Medulla oblongata (tissue), 1 donor: ENCODE data around the gene CD40.

ENCODE experiments used
- DNase-seq: peaks from one replicate; pipeline ENCODE4 v3.0.0-alpha.2; 2015; ENCODE audit errors: extremely low spot score

The CD40 gene

DNA sequence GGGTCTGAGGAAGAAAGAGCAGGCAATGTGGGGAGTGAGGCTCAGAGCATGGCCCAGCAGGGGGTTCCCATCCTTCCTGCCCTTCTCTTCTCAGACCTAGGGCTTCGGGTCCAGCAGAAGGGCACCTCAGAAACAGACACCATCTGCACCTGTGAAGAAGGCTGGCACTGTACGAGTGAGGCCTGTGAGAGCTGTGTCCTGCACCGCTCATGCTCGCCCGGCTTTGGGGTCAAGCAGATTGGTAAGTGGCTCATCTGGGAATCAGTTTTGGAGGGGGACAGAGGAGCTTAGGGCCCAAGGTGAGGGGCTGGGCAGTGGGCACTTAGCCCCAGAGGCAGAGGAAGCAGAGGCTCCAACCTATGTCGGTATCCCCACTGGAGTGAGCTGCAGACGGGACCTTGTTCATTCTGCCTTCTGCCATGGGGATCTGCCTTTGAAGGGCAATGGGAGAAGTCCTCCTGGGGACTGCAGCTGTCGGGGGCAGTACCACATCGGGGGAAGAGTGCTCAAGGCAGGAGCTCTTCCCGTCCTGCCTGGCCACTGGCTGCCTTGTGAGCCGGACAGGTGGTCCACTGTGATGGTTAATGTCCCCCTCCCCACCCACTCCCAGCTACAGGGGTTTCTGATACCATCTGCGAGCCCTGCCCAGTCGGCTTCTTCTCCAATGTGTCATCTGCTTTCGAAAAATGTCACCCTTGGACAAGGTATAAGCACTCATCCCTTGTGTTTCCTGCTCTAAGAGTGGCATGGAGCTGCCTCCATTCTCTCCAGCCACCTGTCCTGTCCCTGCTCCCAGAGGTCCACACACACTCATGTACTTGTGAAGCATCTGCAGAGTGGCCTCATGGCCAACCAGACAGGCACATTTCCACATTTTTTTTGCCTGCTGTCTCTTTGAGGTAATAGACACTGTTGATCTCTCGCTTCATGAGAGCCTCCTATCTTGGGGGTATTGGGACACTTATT is 4.7 kb downstream of the CD40 start:
- no peak for DNase-seq

DNA sequence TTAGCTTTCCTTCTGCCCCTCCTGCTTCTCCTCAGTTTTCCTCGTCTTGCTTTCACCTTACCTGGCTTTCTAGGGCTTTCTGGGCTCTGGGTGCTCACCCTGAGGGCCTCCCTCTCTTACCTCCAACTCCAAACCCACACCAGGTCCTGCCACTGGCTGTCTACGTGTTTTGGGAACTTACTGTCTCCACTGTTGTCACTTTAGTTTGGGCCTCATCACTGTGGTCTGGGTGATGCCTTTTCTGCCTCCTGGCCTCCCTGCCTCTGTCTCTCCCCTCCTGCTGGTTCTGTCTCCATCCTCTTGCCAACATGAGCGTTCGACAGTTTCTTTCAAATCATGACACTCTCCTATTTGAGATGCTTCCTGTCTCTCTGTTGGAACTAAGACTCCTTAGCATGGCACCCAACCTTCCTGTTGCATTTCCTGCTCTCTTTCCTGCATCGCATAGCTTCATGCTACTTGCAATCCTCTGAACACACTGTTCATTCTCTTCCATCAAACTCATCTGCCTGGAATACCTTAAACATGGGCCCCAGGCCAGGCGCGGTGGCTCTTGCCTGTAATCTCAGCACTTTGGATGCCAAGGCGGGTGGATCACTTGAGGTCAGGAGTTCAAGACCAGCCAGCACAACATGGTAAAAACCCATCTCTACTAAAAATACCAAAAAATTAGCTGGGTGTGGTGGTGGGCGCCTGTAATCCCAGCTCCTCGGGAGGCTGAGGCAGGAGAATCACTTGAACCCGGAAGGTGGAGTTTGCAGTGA is 5.5 kb downstream of the CD40 start:
- no peak for DNase-seq

DNA sequence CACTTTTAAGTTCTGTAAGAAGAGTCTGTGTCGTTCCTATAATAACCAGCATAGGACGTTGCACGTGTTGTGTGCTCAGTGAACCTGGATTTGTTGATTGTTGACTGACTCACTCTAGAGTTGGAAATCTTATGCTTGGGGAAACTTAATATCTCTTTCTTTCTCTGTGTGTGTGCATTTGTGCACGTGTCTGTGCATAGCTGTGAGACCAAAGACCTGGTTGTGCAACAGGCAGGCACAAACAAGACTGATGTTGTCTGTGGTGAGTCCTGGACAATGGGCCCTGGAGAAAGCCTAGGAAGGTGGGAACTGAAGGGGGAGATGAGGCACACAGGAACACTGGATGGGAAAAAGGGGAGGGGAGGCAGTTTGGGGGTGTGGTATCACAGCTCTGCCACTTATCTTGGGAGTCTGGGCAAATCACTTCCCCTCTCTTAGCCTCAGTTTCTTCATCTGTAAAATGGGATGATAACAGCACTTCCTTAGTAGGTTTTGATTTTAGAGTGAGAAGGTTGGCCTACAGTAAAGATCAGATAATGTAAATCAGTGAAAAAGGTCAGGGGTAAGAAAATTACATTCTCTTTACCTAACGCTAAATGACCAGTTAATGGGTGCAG is 8.4 kb downstream of the CD40 start:
- DNase-seq: no peak

DNA sequence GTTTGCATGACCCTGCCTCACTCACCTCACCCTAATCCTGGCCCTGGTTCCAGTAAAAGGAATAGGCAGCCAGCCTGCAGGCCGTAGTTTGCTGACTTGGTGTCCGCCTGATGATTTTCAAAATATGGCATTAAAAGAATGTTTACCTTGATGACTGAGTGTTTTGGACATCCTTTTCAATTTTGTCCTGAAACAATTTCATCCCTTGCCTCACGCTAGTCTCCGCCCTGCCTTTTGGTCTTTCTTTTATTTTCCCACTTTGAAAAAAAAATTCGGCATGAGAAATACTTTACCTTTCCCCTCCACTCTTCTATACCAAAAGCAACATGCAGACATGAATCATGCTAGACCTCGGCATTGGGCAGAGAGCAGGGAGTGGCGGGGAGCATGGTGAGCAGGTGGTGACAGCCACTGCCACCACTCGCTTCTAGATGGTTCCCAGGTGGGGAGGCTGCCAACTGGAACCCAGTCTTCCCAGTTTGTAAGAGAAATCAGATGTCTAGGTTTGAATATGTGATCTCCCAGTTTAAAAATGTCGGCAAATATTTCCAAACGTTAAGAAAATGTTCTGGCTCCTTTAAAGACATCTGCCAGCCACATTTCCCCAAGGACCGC is 9.4 kb downstream of the CD40 start:
- DNase-seq: no peak

DNA sequence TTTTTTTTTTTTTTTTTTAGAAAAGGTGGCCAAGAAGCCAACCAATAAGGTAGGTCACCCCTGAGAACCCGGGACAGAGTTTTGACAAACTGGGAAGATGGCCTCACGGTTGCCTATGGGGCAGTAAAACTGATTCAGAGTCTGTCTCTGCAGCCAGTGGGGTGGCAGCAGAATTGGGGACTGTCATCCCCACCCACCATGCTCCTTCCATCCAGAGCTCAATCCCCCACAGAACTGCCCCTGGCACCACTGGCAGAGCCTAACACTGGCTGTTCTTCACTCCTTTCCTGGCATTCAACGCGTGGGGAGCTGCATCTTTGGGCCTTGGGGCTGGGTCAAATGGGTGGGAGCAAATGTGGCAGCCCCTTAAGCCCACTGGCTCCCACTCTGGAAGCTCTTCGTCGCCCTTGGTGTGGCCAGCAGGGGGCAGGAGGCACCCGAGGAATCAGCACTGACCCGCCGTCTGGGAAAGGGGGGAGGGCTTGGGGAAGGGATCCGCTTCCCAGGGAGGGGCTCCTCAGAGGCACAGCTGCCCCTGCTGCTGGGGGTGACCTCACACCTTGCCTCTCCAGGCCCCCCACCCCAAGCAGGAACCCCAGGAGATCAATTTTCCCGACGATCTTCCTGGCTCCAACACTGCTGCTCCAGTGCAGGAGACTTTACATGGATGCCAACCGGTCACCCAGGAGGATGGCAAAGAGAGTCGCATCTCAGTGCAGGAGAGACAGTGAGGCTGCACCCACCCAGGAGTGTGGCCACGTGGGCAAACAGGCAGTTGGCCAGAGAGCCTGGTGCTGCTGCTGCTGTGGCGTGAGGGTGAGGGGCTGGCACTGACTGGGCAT is 10.4 kb downstream of the CD40 start:
- DNase-seq: peak; percentile 32

DNA sequence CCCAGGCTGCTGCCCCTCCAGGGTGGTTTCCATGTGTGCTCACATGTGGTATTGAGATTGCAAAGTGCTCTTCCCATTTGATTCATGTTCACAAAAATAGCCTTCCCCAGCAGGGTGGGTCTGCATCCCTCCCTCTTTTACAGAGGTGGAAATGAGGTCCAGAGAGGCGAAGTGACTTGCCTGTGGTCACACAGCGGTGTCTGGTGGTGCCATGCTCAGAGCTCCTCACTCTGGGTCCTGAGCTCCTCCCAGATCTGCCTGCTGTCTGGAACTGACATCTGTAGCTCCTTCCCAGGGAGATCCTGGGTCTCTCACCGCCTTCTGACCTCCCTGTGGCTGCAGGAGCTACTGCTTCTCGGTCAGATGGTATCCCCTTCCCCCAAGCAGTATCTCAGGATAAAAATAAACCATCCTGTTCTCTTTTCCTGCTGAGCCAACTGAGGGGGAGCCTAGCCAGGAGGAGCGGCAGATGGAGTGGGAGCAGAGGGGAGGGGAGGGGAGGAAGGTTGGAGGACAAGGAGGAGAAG is 11.9 kb downstream of the CD40 start:
- DNase-seq: no peak

DNA sequence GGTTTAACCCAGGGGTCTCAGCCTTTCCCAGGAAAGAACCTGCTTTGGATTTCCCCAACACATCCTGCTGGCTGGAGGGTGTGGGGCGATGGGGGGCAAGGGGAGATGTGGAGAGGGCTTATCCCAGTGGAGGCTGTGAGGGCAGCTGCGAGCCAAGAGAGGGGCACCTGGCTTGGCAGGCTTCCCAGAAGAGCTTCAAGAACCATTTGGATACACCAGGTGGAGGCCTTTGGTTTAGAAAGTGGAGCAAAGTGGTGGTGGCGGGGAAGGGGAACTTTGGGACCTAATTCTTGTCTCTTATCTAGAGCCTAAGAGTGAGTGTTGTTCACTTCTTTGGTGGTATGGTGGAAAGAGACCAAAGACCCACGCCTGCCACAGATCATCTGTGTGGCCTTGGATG is 12.4 kb downstream of the CD40 start:
- DNase-seq: no peak

DNA sequence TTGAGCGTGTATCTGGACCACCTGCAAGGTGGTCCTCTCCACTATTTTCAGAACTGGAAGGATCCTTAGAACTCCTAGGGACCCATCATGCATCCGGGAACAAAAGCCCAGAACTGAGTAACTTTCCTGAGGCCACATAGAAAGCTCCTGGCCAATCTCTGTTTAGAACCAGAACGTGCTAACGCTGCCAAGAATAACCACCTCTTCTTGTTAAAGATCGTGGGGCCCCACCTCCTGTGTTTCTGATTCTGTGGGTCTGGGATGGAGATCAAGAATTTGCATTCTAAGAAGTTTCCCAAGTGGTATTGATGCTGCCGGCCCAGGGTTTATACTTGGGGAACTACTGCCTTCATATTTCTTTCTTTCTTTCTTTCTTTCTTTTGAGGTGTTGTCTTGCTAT is 13.3 kb downstream of the CD40 start:
- no peak for DNase-seq

DNA sequence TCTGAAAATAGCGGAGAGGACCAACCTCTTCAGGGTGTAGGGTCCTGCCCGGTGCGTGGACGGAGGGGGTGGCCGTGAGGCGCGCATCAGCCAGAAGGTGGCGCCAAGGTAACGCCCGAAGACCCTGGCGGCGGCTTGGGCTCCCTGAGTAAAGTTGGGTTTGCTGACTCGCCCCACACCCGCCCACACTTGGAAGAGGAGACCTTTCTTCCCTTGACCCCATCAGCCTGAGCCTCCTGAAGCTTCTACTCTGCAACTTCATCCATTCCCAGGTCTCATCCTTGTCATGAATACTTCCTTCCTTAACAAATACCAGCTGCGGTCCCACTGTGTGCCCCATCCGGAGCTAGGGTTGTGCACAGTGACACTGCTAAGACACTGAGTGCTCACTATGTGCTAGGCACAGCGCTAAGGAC is 14.6 kb downstream of the CD40 start:
- peak; percentile 69 for DNase-seq

DNA sequence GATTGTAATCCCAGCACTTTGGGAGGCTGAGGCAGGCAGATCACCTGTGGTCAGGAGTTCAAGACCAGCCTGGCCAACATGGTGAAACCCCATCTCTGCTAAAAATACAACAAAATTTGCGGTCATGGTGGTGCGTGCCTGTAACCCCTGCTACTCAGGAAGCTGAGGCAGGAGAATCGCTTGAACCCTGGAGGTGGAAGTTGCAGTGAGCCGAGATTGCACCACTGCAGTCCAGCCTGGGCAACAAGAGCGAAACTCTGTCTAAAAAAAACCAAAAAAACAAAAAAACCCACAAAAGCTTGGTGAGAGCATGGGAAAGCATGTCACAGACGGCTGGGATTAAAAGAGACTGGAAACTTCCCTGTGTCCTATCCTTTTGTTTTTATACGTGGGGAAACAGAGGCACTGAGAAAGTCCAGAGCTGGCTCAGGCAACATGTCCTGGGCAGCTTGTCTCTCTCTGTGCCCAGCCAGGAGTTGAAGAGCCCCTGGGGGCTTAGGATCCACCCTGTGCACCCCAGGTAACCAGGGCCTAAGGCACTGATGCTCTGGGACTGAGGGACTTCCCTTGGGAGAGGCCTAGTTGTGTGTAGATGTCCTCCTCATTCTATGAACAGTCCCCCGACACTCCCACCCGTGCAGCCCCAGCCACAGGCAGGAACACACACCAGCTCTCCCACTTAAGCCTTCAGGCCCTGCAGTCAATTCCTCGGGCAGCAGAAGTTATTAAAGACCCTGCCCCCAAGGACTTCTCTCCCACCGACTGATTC is 16.0 kb downstream of the CD40 start:
- DNase-seq: no peak

DNA sequence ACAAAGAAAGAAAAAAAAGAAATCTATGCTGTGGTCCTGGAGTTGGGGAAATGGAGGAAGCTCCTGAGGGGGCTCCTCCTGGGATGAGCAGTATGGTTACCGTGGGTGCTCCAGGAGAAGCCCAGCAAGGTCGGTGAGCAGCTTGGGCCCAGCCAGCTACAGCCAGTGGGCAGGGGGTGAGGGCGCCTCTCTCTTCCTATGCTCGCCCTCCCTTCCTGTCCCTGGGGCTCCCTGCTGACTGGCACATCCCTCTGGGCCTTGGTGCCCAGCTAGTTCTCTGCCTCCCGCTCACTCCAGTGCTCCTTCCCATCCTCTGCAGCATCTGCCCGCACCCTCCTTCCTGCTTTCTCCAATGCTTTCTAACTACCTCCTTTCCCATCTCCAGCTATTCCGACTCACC is 16.6 kb downstream of the CD40 start:
- DNase-seq: no peak

DNA sequence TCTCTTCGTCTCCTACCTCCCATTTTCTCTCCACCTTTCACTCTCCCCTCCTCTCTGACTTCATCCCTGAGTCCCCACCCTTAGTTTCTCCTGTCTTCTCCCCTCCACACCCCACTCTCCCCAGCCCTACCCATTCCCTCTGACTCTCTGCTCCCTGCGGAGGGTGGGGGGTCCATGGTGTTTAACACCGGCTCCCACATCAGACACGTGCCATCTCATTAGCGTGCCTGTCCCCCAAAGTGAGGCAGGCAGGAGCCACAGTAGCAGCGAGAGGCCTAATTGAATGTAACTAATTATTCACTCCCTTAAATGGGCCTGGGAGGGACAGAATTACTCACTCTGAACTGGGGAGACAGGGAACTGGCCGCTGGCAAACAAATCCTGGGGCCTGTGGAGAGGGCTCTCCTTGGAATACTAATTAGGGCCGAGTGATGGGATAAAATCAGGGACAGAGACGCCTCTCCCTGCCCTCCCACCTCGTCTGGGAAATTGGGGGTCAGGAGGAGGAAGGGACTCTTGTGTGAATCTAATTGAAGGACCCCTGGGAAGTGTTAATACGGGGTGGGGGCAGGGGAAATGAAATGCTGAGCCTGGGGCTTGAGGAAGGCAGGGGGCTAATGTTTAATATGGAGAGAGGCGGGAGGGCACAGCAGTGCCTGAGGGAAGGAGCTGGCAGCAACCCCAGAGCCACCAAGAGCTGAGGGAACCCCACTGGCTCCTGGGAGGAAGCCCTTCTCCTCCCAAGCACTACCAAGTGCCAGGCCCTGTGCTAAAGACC is 17.9 kb downstream of the CD40 start:
- peak; percentile 31 for DNase-seq

DNA sequence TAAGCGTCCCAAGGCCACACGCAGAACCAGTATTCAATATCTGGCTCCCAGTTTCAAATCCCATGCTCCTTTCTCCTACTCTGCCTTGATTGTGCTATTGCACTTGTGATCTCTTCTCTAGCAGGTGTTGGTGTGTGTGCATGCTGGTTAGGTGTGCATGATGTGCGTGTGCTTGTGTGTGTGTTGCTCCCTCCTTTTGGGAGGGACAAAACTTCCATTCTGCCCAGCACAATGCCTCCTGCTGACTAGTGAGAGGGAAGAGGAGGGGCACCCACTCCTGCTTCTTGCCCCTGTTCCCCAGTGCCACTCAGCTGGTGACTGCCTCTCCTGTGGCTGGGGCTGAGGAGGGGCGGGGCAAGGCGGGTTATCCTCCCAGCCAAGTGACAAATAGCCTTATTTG is 19.7 kb downstream of the CD40 start:
- DNase-seq: no peak

DNA sequence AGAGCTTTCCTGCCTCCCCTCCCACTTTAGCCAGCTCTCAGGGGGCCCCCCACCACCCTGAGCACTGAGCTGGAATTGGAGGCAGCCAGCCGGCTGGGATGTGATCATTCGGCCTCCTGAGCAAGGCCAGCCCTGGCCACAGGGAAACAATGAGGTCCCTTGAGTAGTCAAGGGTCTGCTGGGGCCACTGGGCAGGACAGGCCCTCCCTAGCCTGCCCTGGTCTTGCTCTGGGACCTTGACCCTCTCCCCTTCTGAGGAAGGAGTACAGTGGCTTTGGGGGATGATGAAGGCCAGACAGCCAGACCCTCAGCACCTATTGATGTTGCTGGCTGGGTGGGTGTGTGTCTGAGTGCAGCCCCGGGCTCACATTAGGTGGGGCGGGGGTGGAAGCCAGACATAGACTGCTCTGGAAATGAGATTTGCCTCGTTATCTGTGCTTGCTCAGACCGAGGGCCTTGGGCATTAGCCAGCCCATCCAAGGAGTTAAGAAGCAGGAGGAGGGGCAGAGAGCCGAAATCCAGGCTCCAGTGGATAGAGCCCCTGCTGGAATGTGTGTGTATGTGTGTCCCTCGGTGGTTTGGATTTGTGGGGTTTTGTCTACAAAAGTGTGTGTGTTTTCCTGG is 21.3 kb downstream of the CD40 start:
- no peak for DNase-seq

DNA sequence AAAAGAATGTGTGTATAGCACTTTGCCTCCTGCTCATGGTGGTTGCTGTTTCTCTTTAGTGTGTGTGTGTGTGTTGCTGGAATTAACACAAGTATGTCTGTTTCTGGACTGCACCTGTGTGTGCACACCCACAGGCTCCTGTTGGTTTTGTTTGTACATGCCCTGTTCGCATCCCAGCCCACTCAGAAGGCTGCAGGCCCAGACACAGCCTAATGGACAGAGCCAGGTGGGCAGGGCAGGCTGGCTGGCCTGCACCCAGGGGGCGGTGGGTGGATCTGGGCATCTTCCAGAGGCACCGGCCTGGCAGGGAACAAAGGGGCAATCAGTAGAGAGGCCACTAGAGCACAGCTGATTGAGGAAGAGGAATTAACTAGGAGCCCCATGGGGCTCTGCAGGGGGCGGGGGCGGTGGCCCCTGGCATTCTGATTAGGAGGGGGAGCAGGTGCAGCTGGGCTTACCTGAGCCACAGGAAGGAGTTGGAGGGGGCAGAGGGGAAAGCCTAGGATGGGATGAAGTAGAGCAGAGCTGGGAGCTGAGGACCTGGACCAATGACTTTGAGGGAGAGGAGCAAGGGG is 21.9 kb downstream of the CD40 start:
- DNase-seq: no peak

DNA sequence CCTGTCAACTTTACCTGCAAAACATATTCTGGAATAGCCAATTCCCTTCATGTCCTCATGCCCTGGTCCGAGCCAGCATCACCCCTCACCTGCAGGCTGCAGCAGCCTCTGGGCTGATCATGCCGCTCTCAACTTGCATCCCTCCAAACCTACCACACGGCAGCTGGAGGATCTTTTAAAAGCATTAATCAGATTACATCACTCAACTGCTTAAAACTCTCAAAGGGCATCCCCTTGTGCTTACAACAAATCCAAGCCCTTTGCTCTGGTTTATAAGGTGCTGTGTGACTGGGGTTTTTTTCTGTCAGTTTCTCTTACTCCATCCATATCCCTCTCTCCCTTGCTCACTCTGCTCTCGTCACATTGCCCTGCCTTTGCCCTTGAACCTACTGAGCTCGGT is 24.0 kb downstream of the CD40 start:
- no peak for DNase-seq

DNA sequence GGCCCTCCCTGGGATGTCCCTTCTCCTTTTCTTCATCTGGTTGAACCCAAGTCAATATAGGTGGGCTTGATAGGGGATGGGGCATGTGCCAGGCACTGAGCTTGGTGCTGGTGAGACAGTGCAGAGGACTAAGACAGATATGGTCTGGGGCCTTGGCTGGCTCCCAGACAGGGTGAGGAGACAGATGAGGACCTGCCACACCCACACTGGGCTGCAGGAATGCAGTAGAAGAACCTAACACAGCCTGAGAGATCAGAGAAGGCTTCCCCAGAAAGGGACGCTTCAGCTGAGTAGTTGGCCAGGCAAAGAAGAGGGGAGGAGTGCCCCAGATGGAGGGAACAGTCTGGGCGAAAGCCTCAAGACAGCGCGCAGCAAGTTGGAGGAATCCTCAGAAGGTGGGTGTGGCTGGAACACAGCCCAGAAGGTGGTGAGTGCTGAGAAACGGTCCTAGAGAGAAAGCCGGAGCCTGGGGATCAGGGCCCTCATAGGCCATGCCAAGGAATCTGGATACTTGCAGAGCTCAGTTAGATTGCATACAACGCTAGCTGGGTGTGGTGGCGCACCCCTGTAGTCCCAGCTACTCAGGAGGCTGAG is 26.4 kb downstream of the CD40 start:
- no peak for DNase-seq

DNA sequence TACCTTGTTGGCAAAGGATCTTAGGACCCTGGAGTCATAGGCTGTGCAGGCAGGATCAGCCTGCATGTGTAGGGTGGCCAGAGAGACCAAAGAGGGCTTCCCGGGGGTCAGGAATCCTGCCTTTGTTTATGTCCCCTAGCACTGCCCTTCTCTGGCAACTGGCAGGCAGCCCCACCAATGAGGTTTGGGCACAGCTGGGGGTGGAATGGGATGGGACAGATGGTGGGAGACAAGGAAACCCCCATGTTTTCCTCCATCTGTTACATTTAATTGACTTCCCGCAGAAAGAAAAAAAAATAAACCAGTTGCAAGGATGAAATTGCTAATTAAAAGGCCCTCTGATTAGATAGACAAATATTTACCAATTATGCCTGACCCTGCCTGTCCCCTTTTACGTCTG is 27.6 kb downstream of the CD40 start:
- no peak for DNase-seq
